ENCODE results near the gene CHGA. TPM values are rescaled to one million over a fixed set of nuclear protein-coding genes. Genes with fewer than 3 reads are reported as not detected.

The CHGA gene
- total and polyA plus RNA-seq, 12 donors: 0.14 TPM; not detected in 11

DNA sequence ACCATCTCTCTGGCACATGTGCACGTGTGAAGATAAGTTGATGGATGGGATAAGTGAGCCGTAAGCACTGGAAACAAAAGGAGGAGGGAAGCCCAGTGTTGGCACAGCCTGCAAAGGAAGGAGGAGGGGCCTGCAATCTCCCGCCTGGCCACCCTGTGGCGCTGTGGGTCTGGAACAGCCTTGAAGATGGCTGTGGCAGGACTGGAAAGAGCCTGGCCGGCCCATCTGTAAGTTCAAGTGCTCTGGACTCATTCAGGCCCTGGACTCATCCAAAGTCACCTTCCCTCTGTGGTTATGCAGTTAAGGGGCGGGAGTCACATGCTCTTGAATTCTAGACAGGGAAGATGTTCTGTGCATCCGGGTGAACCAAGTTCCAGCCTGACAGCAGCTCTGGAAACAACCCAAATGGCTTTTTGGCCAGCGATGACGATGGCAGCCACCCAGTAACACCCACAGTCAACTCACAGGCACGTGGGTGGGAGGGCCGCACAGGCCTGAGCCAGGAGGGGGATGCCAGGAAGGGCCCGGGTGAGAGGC lies 50.4 kb downstream of the CHGA start:
- Histone ChIP-seq H3K9me3 (peaks cover 0 to 30% (median 3%) of the 10 kb centered on the region in 11 donors), H3K27ac (peak overlapping the region; percentile 45 to 88 (median 74)), H3K27me3 (no peaks in the 10 kb centered on the region), H3K36me3 (peaks cover 0 to 21% (median 6%) of the 10 kb centered on the region in 9 donors), H3K4me3 (no peak overlapping the region), H3K4me1 (peaks cover 3 to 51% (median 26%) of the 10 kb centered on the region in 9 donors)
- DNase-seq (peak; percentile 79 to 82), ATAC-seq (peak; percentile 82 to 94 (median 92))
- 35 to 43% methylated on average over 12 of the region's 12 CpGs for WGBS, 2 donors
- TF ChIP-seq CTCF (IDR thresholded peaks at IDR 0.05): peak; percentile 66 to 83 (median 75)
- intact Hi-C loops (cut with DNase I): loop anchor here in 4 of 10 donors (1.0 to 5.0 kb wide), 4 partner anchors 66 to 164 kb away; no protein-coding TSS in a partner anchor

GRCh38 chr14:92973798-92974372 lies 50.9 kb downstream of the CHGA start:
- H3K27ac ChIP-seq: peak overlapping the region; percentile 27 to 88 (median 74)
- intact Hi-C loops (cut with DNase I): loop anchor here in 4 of 10 donors (1.0 to 5.0 kb wide), 4 partner anchors 65 to 163 kb away; no protein-coding TSS in a partner anchor
- peaks cover 3 to 46% (median 26%) of the 10 kb centered on the region in 9 donors for H3K4me1 ChIP-seq
- no peak for TF ChIP-seq CTCF (IDR thresholded peaks at IDR 0.05)
- peaks cover 0 to 26% (median 7%) of the 10 kb centered on the region in 9 donors for H3K36me3 ChIP-seq
- DNase-seq (no peak), ATAC-seq (peak; percentile 32 to 68 (median 52))
- H3K27me3 ChIP-seq: no peaks in the 10 kb centered on the region
- H3K4me3 ChIP-seq: no peak overlapping the region
- WGBS, 2 donors: 42 to 59% methylated on average over 9 of the region's 9 CpGs
- peaks cover 0 to 35% (median 7%) of the 10 kb centered on the region in 11 donors for H3K9me3 ChIP-seq

GRCh38 chr14:92974541-92975345 lies 51.8 kb downstream of the CHGA start:
- ATAC-seq: peak in 1 of 8 donors; percentile 5
- WGBS, 2 donors: 89 to 92% methylated on average over 17 of the region's 17 CpGs
- intact Hi-C loops (cut with DNase I): loop anchor here in 4 of 10 donors (5.0 kb wide), 3 partner anchors 68 to 163 kb away; no protein-coding TSS in a partner anchor
- Histone ChIP-seq H3K9me3 (peaks cover 0 to 44% (median 9%) of the 10 kb centered on the region in 11 donors), H3K36me3 (peaks cover 0 to 30% (median 7%) of the 10 kb centered on the region in 9 donors), H3K27ac (peak overlapping the region in 8 of 10 donors; percentile 32 to 88 (median 74)), H3K4me1 (peaks cover 3 to 37% (median 25%) of the 10 kb centered on the region in 9 donors), H3K4me3 (no peak overlapping the region), H3K27me3 (no peaks in the 10 kb centered on the region)
- no peak for TF ChIP-seq CTCF (IDR thresholded peaks at IDR 0.05)
- DNase-seq: no peak

DNA sequence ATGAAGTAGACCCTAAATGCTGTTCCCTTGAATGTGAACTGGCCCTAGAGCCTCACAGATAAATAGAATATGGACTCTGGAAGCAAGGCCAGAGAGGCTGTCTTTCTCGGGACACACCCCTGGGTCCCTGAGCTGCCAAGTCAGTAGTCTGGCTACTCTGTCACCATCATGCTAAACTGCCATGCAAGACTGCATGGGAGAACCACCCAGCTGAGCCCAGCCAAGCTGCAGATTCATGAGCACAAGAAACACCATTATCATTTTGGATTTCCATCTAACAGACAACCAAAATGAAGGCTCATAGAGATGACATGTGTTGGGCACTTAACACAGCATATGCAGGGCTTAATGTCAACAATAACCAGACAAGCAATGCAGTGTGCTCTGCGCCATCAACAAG lies 53.3 kb downstream of the CHGA start:
- ATAC-seq (no peak), DNase-seq (no peak)
- peaks cover 3 to 38% (median 21%) of the 10 kb centered on the region in 9 donors for H3K4me1 ChIP-seq
- H3K4me3 ChIP-seq: no peak overlapping the region
- intact Hi-C loops (cut with DNase I): no loop called here
- WGBS, 2 donors: 97 to 98% methylated on average over 2 of the region's 2 CpGs
- H3K36me3 ChIP-seq: peaks cover 0 to 30% (median 7%) of the 10 kb centered on the region in 9 donors
- H3K27me3 ChIP-seq: no peaks in the 10 kb centered on the region
- TF ChIP-seq CTCF (IDR thresholded peaks at IDR 0.05): no peak
- no peak overlapping the region for H3K27ac ChIP-seq
- peaks cover 0 to 53% (median 9%) of the 10 kb centered on the region in 11 donors for H3K9me3 ChIP-seq

Measured in heart right ventricle (tissue), 16 donors.